WTC11 (cell line): Measurements from ENCODE around the gene CD96. TPM values are rescaled to one million over a fixed set of nuclear protein-coding genes. Genes with fewer than 3 reads are reported as not detected.
"Not testable (repeated sequence)": the region's sequence is repeated elsewhere in the genome, so short reads cannot be mapped to it uniquely, and the experiment has no call there.

Source experiments
- ATAC-seq: fragments of 200-7000 bp; cut with Tn5 transposase; 2 replicates; pipeline ENCODE4 v1.10.0; 2021; ENCODE audit warnings: mild to moderate bottlenecking, moderate library complexity
- CTCF ChIA-PET: fragments of 300-600 bp; sonication (Branson Sonifier 250); formaldehyde crosslinking; loops from one replicate; lab custom pipeline; 2021; ENCODE audit warnings: antibody characterized with exemption; lab: Charles Lee
- POLR2A ChIA-PET: fragments of 350-600 bp; sonication (Branson Sonifier 250); formaldehyde crosslinking; loops from one replicate; lab custom pipeline; 2021; ENCODE audit warnings: antibody characterized with exemption; lab: Charles Lee
- DNase-seq: peaks from one replicate; pipeline ENCODE4 v3.0.0; 2021; ENCODE audit warnings: low spot score
- H3K27ac Mint-ChIP-seq: 2 replicates; pipeline ENCODE4 v1.8.0; 2021; ENCODE audit warnings: mixed read lengths
- H3K27me3 Mint-ChIP-seq: 2 replicates; pipeline ENCODE4 v1.8.0; 2021; ENCODE audit warnings: low read depth, mild to moderate bottlenecking, moderate library complexity, mixed read lengths
- H3K36me3 Mint-ChIP-seq: 2 replicates; pipeline ENCODE4 v1.8.0; 2021; ENCODE audit warnings: mixed read lengths
- H3K4me1 Mint-ChIP-seq: 2 replicates; pipeline ENCODE4 v1.8.0; 2022; ENCODE audit warnings: mixed read lengths
- H3K4me3 Mint-ChIP-seq: 2 replicates; pipeline ENCODE4 v1.8.0; 2021; ENCODE audit warnings: mild to moderate bottlenecking, moderate library complexity, mixed read lengths
- H3K9me3 Mint-ChIP-seq: 2 replicates; pipeline ENCODE4 v1.8.0; 2021; ENCODE audit warnings: mixed read lengths
- AFF4 ChIP-seq: sonication (generic); formaldehyde crosslinking; IDR thresholded peaks from 2 replicates; pipeline ENCODE4 v1.8.1; 2023; ENCODE audit warnings: mild to moderate bottlenecking, missing genetic modification reagents, borderline replicate concordance
- ATF1 ChIP-seq: sonication (generic); formaldehyde crosslinking; IDR thresholded peaks from 2 replicates; pipeline ENCODE4 v1.8.1; 2023; ENCODE audit warnings: mild to moderate bottlenecking, moderate library complexity, missing genetic modification reagents
- CREB1 ChIP-seq: sonication (generic); formaldehyde crosslinking; IDR thresholded peaks from 2 replicates; pipeline ENCODE4 v1.8.0; 2023; ENCODE audit warnings: mild to moderate bottlenecking, missing genetic modification reagents
- FOXJ3 ChIP-seq: sonication (generic); formaldehyde crosslinking; IDR thresholded peaks from 2 replicates; pipeline ENCODE4 v1.9.0; 2021; ENCODE audit warnings: missing genetic modification reagents, mild to moderate bottlenecking, borderline replicate concordance
- FOXP1 ChIP-seq: sonication (generic); formaldehyde crosslinking; IDR thresholded peaks from 2 replicates; pipeline ENCODE4 v1.8.0; 2022; ENCODE audit warnings: missing genetic modification reagents, mild to moderate bottlenecking, moderate library complexity, borderline replicate concordance
- HMGA2 ChIP-seq: fragments of 250-450 bp; sonication (Bioruptor Pico); IDR thresholded peaks from 2 replicates; pipeline ENCODE4 v1.4.0; 2021; ENCODE audit warnings: mild to moderate bottlenecking, moderate library complexity
- HMGXB4 ChIP-seq: sonication (generic); formaldehyde crosslinking; IDR thresholded peaks from 2 replicates; pipeline ENCODE4 v1.8.1; 2023; ENCODE audit warnings: mild to moderate bottlenecking, moderate library complexity, missing genetic modification reagents
- MYBL2 ChIP-seq: sonication (generic); formaldehyde crosslinking; IDR thresholded peaks from 2 replicates; pipeline ENCODE4 v1.8.1; 2023; ENCODE audit warnings: mild to moderate bottlenecking, moderate library complexity, missing genetic modification reagents
- NFATC4 ChIP-seq: fragments of 250-450 bp; sonication (Bioruptor Pico); IDR thresholded peaks from 2 replicates; pipeline ENCODE4 v1.9.0; 2021; ENCODE audit warnings: mild to moderate bottlenecking
- NFE2L1 ChIP-seq: sonication (generic); formaldehyde crosslinking; IDR thresholded peaks from 2 replicates; pipeline ENCODE4 v1.8.1; 2023; ENCODE audit warnings: missing genetic modification reagents
- RELA ChIP-seq: sonication (generic); formaldehyde crosslinking; IDR thresholded peaks from 2 replicates; pipeline ENCODE4 v1.8.1; 2022; ENCODE audit warnings: missing genetic modification reagents, mild to moderate bottlenecking, borderline replicate concordance
- ZNF219 ChIP-seq: sonication (generic); formaldehyde crosslinking; IDR thresholded peaks from 2 replicates; pipeline ENCODE4 v1.8.0; 2023; ENCODE audit warnings: missing genetic modification reagents, mild to moderate bottlenecking, borderline replicate concordance
- ZNF317 ChIP-seq: sonication (generic); formaldehyde crosslinking; IDR thresholded peaks from 2 replicates; pipeline ENCODE4 v1.8.1; 2023; ENCODE audit warnings: low read depth, mild to moderate bottlenecking, moderate library complexity, missing genetic modification reagents, borderline replicate concordance
- ZNF396 ChIP-seq: fragments of 250-450 bp; sonication (Bioruptor Pico); IDR thresholded peaks from 2 replicates; pipeline ENCODE4 v1.8.0; 2021; ENCODE audit warnings: mild to moderate bottlenecking, moderate library complexity, borderline replicate concordance
- ZNF416 ChIP-seq: fragments of 250-450 bp; sonication (Bioruptor Pico); IDR thresholded peaks from 2 replicates; pipeline ENCODE4 v1.9.0; 2021; ENCODE audit warnings: mild to moderate bottlenecking, inconsistent platforms
- total RNA-seq: library from RNA; stranded (reverse); gene quantifications from 3 replicates; pipeline ENCODE4 v1.2.3, GENCODE V29; 2021
- TF ChIP-seq, protein P1 (sequence below): sonication (generic); formaldehyde crosslinking; conservative IDR thresholded peaks from 2 replicates; pipeline ENCODE4 v1.8.1; 2022; ENCODE audit warnings: mild to moderate bottlenecking, missing genetic modification reagents
- TF ChIP-seq, protein P2 (sequence below): sonication (generic); formaldehyde crosslinking; IDR thresholded peaks from 2 replicates; pipeline ENCODE4 v1.8.0; 2022; ENCODE audit warnings: mild to moderate bottlenecking, missing genetic modification reagents
- TF ChIP-seq, protein P3 (sequence below): sonication (generic); formaldehyde crosslinking; IDR thresholded peaks from 2 replicates; pipeline ENCODE4 v1.8.1; 2023; ENCODE audit warnings: mild to moderate bottlenecking, missing genetic modification reagents, moderate library complexity
- TF ChIP-seq, protein P4 (sequence below): fragments of 250-450 bp; sonication (Bioruptor Pico); IDR thresholded peaks from 2 replicates; pipeline ENCODE4 v1.9.0; 2021; ENCODE audit warnings: mild to moderate bottlenecking, borderline replicate concordance

The CD96 gene
- total RNA-seq, 1 experiment from 2014 or later = 0.33 TPM

DNA sequence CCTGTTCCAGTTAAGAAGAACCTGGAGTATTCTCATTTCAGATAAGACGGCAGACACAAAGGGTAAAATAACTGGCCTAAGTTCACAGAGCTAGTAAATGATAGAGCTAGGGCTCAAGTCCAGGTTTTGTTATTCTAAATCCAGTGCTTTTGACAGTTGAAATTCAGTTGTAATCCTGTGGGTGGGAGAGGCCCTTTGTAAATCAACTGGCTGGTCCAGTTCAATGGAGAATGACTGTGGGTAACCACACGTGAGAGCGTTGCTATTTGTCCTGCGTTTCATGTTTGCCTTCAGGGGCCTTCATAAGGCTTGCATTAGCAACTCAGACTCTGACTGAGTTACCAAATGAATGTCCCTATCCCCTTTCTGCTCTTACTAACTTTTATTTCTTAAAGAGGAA is 24.2 kb upstream of the CD96 start:
- Mint-ChIP-seq H3K4me3 (no peak overlapping the region), H3K36me3 (no peaks in the 10 kb centered on the region), H3K27ac (no peak overlapping the region), H3K4me1 (peaks cover 6% of the 10 kb centered on the region), H3K9me3 (no peaks in the 10 kb centered on the region), H3K27me3 (no peaks in the 10 kb centered on the region)
- DNase-seq (no peak), ATAC-seq (0 out of 2 replicates have a peak, but pooled peaks have one; percentile 34)
- TF ChIP-seq NFE2L1 = no peak
- TF ChIP-seq ZNF416 = no peak
- no peak for TF ChIP-seq FOXP1 (CRISPR knock-in tag)
- no peak for TF ChIP-seq AFF4
- TF ChIP-seq CREB1 = no peak
- no peak for TF ChIP-seq ATF1 (CRISPR knock-in tag)
- no peak for TF ChIP-seq MYBL2 (CRISPR knock-in tag)
- TF ChIP-seq NFATC4 (CRISPR knock-in tag) = no peak
- CTCF ChIA-PET = no interaction called here
- POLR2A ChIA-PET = no interaction called here

DNA sequence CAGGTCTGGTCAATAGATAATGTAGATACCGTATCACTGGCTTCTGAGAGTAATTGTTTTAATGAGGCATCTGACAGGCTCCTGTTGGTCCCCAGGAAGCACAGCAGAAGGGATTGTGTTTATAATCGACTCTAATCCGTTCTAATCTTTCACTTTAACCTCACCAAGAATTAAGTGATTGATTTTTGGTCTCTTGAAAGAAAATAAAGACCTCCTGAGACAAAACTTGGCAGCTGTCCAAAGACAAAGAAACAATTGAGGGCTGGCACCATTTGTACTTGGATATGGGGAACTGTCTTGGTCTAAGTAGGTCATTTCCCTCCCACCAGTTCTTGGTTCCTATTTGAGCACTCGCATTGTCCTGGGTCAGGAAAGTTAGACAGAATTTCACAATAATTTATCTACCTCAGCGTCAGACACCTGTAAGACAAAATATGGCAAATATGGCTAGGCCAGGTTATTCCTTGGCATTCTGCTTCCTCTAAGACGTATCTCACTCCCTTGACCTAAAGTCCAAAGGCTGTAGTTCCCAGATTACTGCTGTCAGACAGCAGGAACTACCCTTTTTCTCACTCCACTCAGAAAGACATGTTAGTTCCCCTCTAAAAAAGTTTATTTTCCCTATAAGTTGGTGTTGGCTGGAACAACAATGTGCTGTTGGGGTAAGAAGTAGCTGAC is 22.7 kb upstream of the CD96 start:
- H3K27ac Mint-ChIP-seq = no peak overlapping the region
- no peaks in the 10 kb centered on the region for H3K36me3 Mint-ChIP-seq
- H3K4me3 Mint-ChIP-seq = no peak overlapping the region
- POLR2A ChIA-PET = no interaction called here
- no peak for TF ChIP-seq ZNF317 (CRISPR knock-in tag)
- TF ChIP-seq ZNF219 (CRISPR knock-in tag) = no peak
- TF ChIP-seq, protein P1, sequence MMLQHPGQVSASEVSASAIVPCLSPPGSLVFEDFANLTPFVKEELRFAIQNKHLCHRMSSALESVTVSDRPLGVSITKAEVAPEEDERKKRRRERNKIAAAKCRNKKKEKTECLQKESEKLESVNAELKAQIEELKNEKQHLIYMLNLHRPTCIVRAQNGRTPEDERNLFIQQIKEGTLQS = no peak
- H3K4me1 Mint-ChIP-seq = peaks cover 6% of the 10 kb centered on the region
- no peaks in the 10 kb centered on the region for H3K27me3 Mint-ChIP-seq
- DNase-seq (no peak), ATAC-seq (no peak)
- CTCF ChIA-PET = no interaction called here
- no peaks in the 10 kb centered on the region for H3K9me3 Mint-ChIP-seq

GRCh38 chr3:111521891-111522290 is 20.1 kb upstream of the CD96 start:
- ATAC-seq (no peak), DNase-seq (no peak)
- peaks cover 10% of the 10 kb centered on the region for H3K9me3 Mint-ChIP-seq
- ChIA-PET POLR2A (no interaction called here), CTCF (no interaction called here)
- peaks cover 6% of the 10 kb centered on the region for H3K4me1 Mint-ChIP-seq
- no peak overlapping the region for H3K27ac Mint-ChIP-seq
- no peak overlapping the region for H3K4me3 Mint-ChIP-seq
- TF ChIP-seq, protein P2, sequence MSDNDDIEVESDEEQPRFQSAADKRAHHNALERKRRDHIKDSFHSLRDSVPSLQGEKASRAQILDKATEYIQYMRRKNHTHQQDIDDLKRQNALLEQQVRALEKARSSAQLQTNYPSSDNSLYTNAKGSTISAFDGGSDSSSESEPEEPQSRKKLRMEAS (CRISPR knock-in tag) = no peak
- TF ChIP-seq ZNF396 (no peak), HMGA2 (CRISPR knock-in tag) (no peak), CREB1 (no peak), ATF1 (CRISPR knock-in tag) (no peak), ZNF416 (no peak), FOXJ3 (no peak), HMGXB4 (no peak), RELA (no peak)
- TF ChIP-seq, protein P3, sequence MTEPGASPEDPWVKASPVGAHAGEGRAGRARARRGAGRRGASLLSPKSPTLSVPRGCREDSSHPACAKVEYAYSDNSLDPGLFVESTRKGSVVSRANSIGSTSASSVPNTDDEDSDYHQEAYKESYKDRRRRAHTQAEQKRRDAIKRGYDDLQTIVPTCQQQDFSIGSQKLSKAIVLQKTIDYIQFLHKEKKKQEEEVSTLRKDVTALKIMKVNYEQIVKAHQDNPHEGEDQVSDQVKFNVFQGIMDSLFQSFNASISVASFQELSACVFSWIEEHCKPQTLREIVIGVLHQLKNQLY (CRISPR knock-in tag) = no peak
- TF ChIP-seq, protein P4, sequence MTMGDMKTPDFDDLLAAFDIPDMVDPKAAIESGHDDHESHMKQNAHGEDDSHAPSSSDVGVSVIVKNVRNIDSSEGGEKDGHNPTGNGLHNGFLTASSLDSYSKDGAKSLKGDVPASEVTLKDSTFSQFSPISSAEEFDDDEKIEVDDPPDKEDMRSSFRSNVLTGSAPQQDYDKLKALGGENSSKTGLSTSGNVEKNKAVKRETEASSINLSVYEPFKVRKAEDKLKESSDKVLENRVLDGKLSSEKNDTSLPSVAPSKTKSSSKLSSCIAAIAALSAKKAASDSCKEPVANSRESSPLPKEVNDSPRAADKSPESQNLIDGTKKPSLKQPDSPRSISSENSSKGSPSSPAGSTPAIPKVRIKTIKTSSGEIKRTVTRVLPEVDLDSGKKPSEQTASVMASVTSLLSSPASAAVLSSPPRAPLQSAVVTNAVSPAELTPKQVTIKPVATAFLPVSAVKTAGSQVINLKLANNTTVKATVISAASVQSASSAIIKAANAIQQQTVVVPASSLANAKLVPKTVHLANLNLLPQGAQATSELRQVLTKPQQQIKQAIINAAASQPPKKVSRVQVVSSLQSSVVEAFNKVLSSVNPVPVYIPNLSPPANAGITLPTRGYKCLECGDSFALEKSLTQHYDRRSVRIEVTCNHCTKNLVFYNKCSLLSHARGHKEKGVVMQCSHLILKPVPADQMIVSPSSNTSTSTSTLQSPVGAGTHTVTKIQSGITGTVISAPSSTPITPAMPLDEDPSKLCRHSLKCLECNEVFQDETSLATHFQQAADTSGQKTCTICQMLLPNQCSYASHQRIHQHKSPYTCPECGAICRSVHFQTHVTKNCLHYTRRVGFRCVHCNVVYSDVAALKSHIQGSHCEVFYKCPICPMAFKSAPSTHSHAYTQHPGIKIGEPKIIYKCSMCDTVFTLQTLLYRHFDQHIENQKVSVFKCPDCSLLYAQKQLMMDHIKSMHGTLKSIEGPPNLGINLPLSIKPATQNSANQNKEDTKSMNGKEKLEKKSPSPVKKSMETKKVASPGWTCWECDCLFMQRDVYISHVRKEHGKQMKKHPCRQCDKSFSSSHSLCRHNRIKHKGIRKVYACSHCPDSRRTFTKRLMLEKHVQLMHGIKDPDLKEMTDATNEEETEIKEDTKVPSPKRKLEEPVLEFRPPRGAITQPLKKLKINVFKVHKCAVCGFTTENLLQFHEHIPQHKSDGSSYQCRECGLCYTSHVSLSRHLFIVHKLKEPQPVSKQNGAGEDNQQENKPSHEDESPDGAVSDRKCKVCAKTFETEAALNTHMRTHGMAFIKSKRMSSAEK (CRISPR knock-in tag) = no peak
- H3K36me3 Mint-ChIP-seq = peaks cover 4% of the 10 kb centered on the region; the same call in 1 of the 2 replicates
- no peaks in the 10 kb centered on the region for H3K27me3 Mint-ChIP-seq

- CTCF ChIA-PET, H3K4me3 Mint-ChIP-seq, H3K4me1 Mint-ChIP-seq, ATAC-seq, H3K36me3 Mint-ChIP-seq, H3K27me3 Mint-ChIP-seq, H3K27ac Mint-ChIP-seq, DNase-seq, POLR2A ChIA-PET: not testable (repeated sequence)
- peaks cover 23% of the 10 kb centered on the region for H3K9me3 Mint-ChIP-seq
Observed at GRCh38 chr3:111524486-111524885, 17.5 kb upstream of the CD96 start.
